Sigmoid colon (tissue), 7 donors: ENCODE measurements around the gene BLID. TPM values are rescaled to one million over a fixed set of nuclear protein-coding genes. Genes with fewer than 3 reads are reported as not detected.
A peak's percentile ranks its signal among the peaks of the same experiment; 100 is the strongest.

Experiments used
- DNase-seq: peaks from one replicate; pipeline ENCODE4 v3.0.0-alpha.2; 2019
- H3K27ac ChIP-seq, 4 donors: fragments of 200-600 bp; sonication (generic); one replicate each; pipeline ENCODE4 v1.5.1; 2016 to 2019; ENCODE audit warnings: mild to moderate bottlenecking in 1 of 4
- H3K27me3 ChIP-seq, 3 donors: fragments of 200-600 bp; sonication (generic); one replicate each; pipeline ENCODE4 v1.5.1; 2019; ENCODE audit warnings: mild to moderate bottlenecking in 1 of 3
- H3K36me3 ChIP-seq, 4 donors: fragments of 200-600 bp; sonication (generic); one replicate each; pipeline ENCODE4 v1.5.1; 2016 to 2019
- H3K4me1 ChIP-seq, 4 donors: fragments of 200-600 bp; sonication (generic); one replicate each; pipeline ENCODE4 v1.5.1; 2017 to 2019
- H3K4me3 ChIP-seq, 4 donors: fragments of 200-600 bp; sonication (generic); one replicate each; pipeline ENCODE4 v1.5.1; 2017 to 2019; ENCODE audit warnings: mild to moderate bottlenecking in 2 of 4, moderate library complexity in 1 of 4
- H3K9me3 ChIP-seq, 4 donors: fragments of 200-600 bp in 3 of 4; sonication (generic) in 3 of 4; one replicate each; pipeline versions ENCODE4 v1.5.1 to v1.6.1; 2013 to 2019
- CTCF ChIP-seq, 4 experiments: fragments of 450-650 bp in 3 of 4; fragments of 200-600 bp in 1 of 4; IDR thresholded peaks; one replicate each; pipeline ENCODE4 v1.5.1; 2016 to 2019; ENCODE audit warnings: antibody characterized with exemption in 4 of 4, mild to moderate bottlenecking in 3 of 4, moderate library complexity in 2 of 4
- EP300 ChIP-seq, 4 donors: sonication (generic); formaldehyde crosslinking; IDR thresholded peaks; one replicate each; pipeline ENCODE4 v1.6.1; 2017; ENCODE audit warnings: antibody characterized with exemption in 4 of 4
- POLR2A ChIP-seq, 2 donors: fragments of 450-650 bp; IDR thresholded peaks; one replicate each; pipeline ENCODE4 v1.6.1; 2016; ENCODE audit warnings: antibody characterized with exemption in 2 of 2, mild to moderate bottlenecking in 2 of 2, moderate library complexity in 2 of 2
- POLR2AphosphoS5 ChIP-seq, 4 donors: sonication (generic); formaldehyde crosslinking; IDR thresholded peaks; one replicate each; pipeline ENCODE4 v1.6.1; 2017; ENCODE audit warnings: antibody characterized with exemption in 4 of 4
- WGBS, 2 donors: extraction: QIAGEN DNeasy Blood & Tissue Kit; methylation state at CpG; one replicate each; pipeline ENCODE4 v1.1.7; 2013; 5-methylcytosine and 5-hydroxymethylcytosine counted together
- intact Hi-C: fragments of 100-400 bp; cut with DNase I; formaldehyde crosslinking; loops from one replicate; pipeline ENCODE4 v1.15.1; 2023
- polyA plus RNA-seq, 3 donors: library from polyadenylated mRNA; stranded (reverse); fragments of 200-250 nt; gene quantifications; one replicate each; pipeline ENCODE4 v1.2.3, GENCODE V29; 2013
- total RNA-seq, 4 donors: library from RNA; depleted of rRNA; stranded (reverse); fragments of >200 nt; gene quantifications; one replicate each; pipeline ENCODE4 v1.1.0, GENCODE V29; 2016
- donor health status: healthy with polysubstance abuse.
- donor health status: Bipolar disorder and iron deficiency.
- donor health status: healthy.

The BLID gene
- total and polyA plus RNA-seq, 7 donors: 0.09 to 2.2 (median 1.9) TPM; not detected in 2

DNA sequence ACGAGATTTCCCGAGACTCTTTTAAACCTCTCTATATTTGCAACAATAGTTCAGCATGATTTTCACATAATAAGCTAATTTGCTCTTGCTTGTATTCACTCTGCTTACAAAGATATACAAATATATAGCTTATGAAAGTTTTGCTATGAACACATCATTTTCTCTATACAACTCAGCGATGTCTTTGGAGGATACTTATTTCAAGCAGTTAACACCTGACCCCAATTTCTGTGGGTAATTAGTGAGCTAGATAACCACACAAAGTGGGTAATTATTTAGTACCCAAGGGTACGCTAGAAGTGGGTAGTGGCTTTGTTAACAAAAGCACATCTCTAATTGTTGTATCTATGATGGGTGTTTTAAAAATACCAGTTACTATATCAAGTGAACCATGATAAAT, 12.3 kb downstream of the BLID start:
- no peaks in the 10 kb centered on the region for H3K27me3 ChIP-seq
- no peaks in the 10 kb centered on the region for H3K36me3 ChIP-seq
- no peak for DNase-seq
- WGBS, 2 donors: 75 to 86% methylated on average over 4 of the region's 4 CpGs
- peaks cover 0 to 10% (median 4%) of the 10 kb centered on the region in 4 donors for H3K4me1 ChIP-seq
- no peak overlapping the region for H3K27ac ChIP-seq
- H3K4me3 ChIP-seq: no peak overlapping the region
- no peaks in the 10 kb centered on the region for H3K9me3 ChIP-seq
- TF ChIP-seq EP300 (IDR thresholded peaks at IDR 0.05) (no peak), CTCF (IDR thresholded peaks at IDR 0.05) (no peak), POLR2A (IDR thresholded peaks at IDR 0.05) (no peak), POLR2AphosphoS5 (IDR thresholded peaks at IDR 0.05) (no peak)
- intact Hi-C loops: loop anchor here (5.0 to 10.0 kb wide), 7 partner anchors 54 to 809 kb away; partner anchors contain the start of gene SC5D

DNA sequence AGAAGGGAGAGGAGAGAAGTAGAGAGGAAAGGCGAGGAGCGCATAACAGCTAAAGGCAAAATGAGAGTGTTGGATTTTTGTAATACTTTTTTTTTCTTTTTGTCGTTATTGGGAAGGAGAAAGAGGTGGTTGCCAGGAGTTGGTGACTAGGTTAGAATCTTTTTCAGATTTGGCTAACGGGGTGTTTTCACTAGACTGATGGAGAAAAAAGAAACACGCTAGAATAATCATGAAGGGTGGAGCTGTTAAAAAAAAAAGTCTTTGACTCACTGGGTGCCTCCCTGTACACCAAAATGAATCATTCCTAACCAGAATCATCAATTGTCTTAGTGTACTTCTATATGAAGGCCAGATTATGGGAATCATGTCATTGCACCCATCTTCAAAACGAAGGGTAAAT, 12.7 kb downstream of the BLID start:
- no peak for DNase-seq
- H3K9me3 ChIP-seq: no peaks in the 10 kb centered on the region
- peak overlapping the region in 2 of 4 donors; percentile 90 to 95 for H3K27ac ChIP-seq
- H3K4me3 ChIP-seq: no peak overlapping the region
- 82 to 84% methylated on average over 6 of the region's 6 CpGs for WGBS, 2 donors
- H3K4me1 ChIP-seq: peaks cover 0 to 10% (median 4%) of the 10 kb centered on the region in 4 donors
- H3K36me3 ChIP-seq: no peaks in the 10 kb centered on the region
- intact Hi-C loops: loop anchor here (5.0 to 10.0 kb wide), 7 partner anchors 54 to 809 kb away; partner anchors contain the start of gene SC5D
- TF ChIP-seq CTCF (IDR thresholded peaks at IDR 0.05) (no peak), EP300 (IDR thresholded peaks at IDR 0.05) (no peak), POLR2A (IDR thresholded peaks at IDR 0.05) (no peak), POLR2AphosphoS5 (IDR thresholded peaks at IDR 0.05) (no peak)
- H3K27me3 ChIP-seq: no peaks in the 10 kb centered on the region

DNA sequence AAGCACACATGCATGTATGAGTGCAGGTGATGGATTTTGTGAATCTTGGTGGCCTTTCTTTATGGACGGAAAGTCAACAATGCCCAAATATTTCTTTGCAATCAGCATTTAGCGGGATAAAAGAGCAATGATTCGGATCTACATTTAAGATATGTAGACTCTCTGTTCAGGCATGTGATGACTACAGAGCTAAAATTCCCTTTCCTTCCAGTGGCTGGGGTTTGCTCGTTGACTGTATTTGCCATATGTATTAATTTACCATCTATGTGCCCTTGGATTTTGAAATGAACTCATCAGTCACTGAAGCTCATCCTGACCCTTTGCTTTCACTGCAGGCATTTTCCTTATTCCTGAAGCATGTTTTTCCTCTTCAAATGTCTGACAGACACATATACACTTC, 13.6 kb downstream of the BLID start:
- H3K9me3 ChIP-seq: no peaks in the 10 kb centered on the region
- no peak overlapping the region for H3K4me3 ChIP-seq
- H3K4me1 ChIP-seq: peaks cover 0 to 10% (median 5%) of the 10 kb centered on the region in 4 donors
- no peak for TF ChIP-seq POLR2A (IDR thresholded peaks at IDR 0.05)
- no peak for TF ChIP-seq CTCF (IDR thresholded peaks at IDR 0.05)
- TF ChIP-seq EP300 (IDR thresholded peaks at IDR 0.05): no peak
- no peak for TF ChIP-seq POLR2AphosphoS5 (IDR thresholded peaks at IDR 0.05)
- H3K27ac ChIP-seq: peak overlapping the region; percentile 90 to 95 (median 91)
- DNase-seq: no peak
- no peaks in the 10 kb centered on the region for H3K36me3 ChIP-seq
- intact Hi-C loops: loop anchor here (5.0 to 10.0 kb wide), 7 partner anchors 55 to 808 kb away; partner anchors contain the start of gene SC5D
- H3K27me3 ChIP-seq: no peaks in the 10 kb centered on the region
- WGBS, 2 donors: 76 to 87% methylated on average over 4 of the region's 4 CpGs

GRCh38 chr11:122101625-122102291, 14.3 kb downstream of the BLID start:
- Histone ChIP-seq H3K4me1 (peaks cover 0 to 10% (median 8%) of the 10 kb centered on the region in 4 donors), H3K27ac (peak overlapping the region; percentile 90 to 95 (median 91)), H3K27me3 (no peaks in the 10 kb centered on the region), H3K9me3 (no peaks in the 10 kb centered on the region), H3K4me3 (peak overlapping the region; percentile 53 to 67 (median 60)), H3K36me3 (no peaks in the 10 kb centered on the region)
- intact Hi-C loops: loop anchor here (1.0 to 10.0 kb wide), 9 partner anchors 56 to 807 kb away; partner anchors contain the start of gene SC5D
- WGBS, 2 donors: 4 to 13% methylated on average over 13 of the region's 13 CpGs
- peak; percentile 89 for DNase-seq
- TF ChIP-seq EP300 (IDR thresholded peaks at IDR 0.05) (peak in 1 of 4 donors; percentile 2), CTCF (IDR thresholded peaks at IDR 0.05) (peak in 3 of 4 experiments; percentile 56 to 76 (median 64)), POLR2A (IDR thresholded peaks at IDR 0.05) (no peak), POLR2AphosphoS5 (IDR thresholded peaks at IDR 0.05) (peak; percentile 19 to 61 (median 55))
